Renal cortex interstitium (tissue), 15 donors: ENCODE results near the gene NEDD4L. TPM values are rescaled to one million over a fixed set of nuclear protein-coding genes. Genes with fewer than 3 reads are reported as not detected.
A peak's percentile ranks its signal among the peaks of the same experiment; 100 is the strongest.
"Not testable (repeated sequence)": the region's sequence is repeated elsewhere in the genome, so short reads cannot be mapped to it uniquely, and the experiment has no call there.

Experiments
- DNase-seq, 11 donors: peaks; one replicate each; pipeline ENCODE4 v3.0.0-alpha.2; 2013; ENCODE audit warnings: low read depth in 9 of 11, low spot score in 4 of 11; ENCODE audit errors: extremely low read depth in 1 of 11
- long read RNA-seq, 16 experiments: transcript quantifications; one replicate each; lab custom pipeline, GENCODE V29; 2026
- polyA plus RNA-seq, 3 donors: library from polyadenylated mRNA; unstranded; fragments of 120-200 nt; gene quantifications; one replicate each; pipeline ENCODE4 v1.2.1, GENCODE V29; 2013; ENCODE audit not compliant: insufficient read length in 3 of 3

Gene NEDD4L
- 100 to 1,000 TPM; 106 to 169 (median 131) TPM for polyA plus RNA-seq
- long read RNA-seq, donor 1, transcript NEDD4L-237 (2 exons, 728 nt) = major isoform, 8 of 12 reads
- long read RNA-seq, donor 1, partial matches to known transcripts = 0 of 12 reads
- long read RNA-seq, donor 1, other reads (novel, unspliced or antisense) = 0 of 12 reads
- long read RNA-seq, donor 2, partial matches to known transcripts = 0 of 5 reads
- long read RNA-seq, donor 2, other reads (novel, unspliced or antisense) = 0 of 5 reads
- long read RNA-seq, donor 3, full-length matches to known transcripts = 18 of 18 reads
- long read RNA-seq, donor 3, partial matches to known transcripts = 0 of 18 reads
- long read RNA-seq, donor 3, other reads (novel, unspliced or antisense) = 0 of 18 reads
- long read RNA-seq, donor 4, partial matches to known transcripts = 0 of 4 reads
- long read RNA-seq, donor 4, other reads (novel, unspliced or antisense) = 0 of 4 reads
- long read RNA-seq, donor 5 = 0 reads
- long read RNA-seq, donor 6, transcript NEDD4L-237 (2 exons, 728 nt) = major isoform, 5 of 8 reads
- long read RNA-seq, donor 6, partial matches to known transcripts = 0 of 8 reads
- long read RNA-seq, donor 6, other reads (novel, unspliced or antisense) = 0 of 8 reads
- long read RNA-seq, donor 7, transcript NEDD4L-237 (2 exons, 728 nt) = major isoform, 5 of 7 reads
- long read RNA-seq, donor 7, partial matches to known transcripts = 0 of 7 reads
- long read RNA-seq, donor 7, other reads (novel, unspliced or antisense) = 0 of 7 reads
- long read RNA-seq, donor 8 = 0 reads
- long read RNA-seq, donor 9, full-length matches to known transcripts = 7 of 7 reads
- long read RNA-seq, donor 9, partial matches to known transcripts = 0 of 7 reads
- long read RNA-seq, donor 9, other reads (novel, unspliced or antisense) = 0 of 7 reads
- long read RNA-seq, donor 10, partial matches to known transcripts = 0 of 8 reads
- long read RNA-seq, donor 10, other reads (novel, unspliced or antisense) = 0 of 8 reads
- long read RNA-seq, donor 11, partial matches to known transcripts = 0 of 3 reads
- long read RNA-seq, donor 11, other reads (novel, unspliced or antisense) = 0 of 3 reads
- long read RNA-seq, donor 12, partial matches to known transcripts = 0 of 3 reads
- long read RNA-seq, donor 12, other reads (novel, unspliced or antisense) = 0 of 3 reads
- long read RNA-seq, donor 13 = 0 reads
- long read RNA-seq, donor 14, full-length matches to known transcripts = 12 of 12 reads
- long read RNA-seq, donor 14, partial matches to known transcripts = 0 of 12 reads
- long read RNA-seq, donor 14, other reads (novel, unspliced or antisense) = 0 of 12 reads
- long read RNA-seq, donor 15, partial matches to known transcripts = 0 of 4 reads
- long read RNA-seq, donor 15, other reads (novel, unspliced or antisense) = 0 of 4 reads
- long read RNA-seq, donor 16, transcript NEDD4L-229 (3 exons, 2,743 nt) = minor isoform, 7 of 44 reads
- long read RNA-seq, donor 16, transcript NEDD4L-237 (2 exons, 728 nt) = major isoform, 10 of 44 reads
- long read RNA-seq, donor 16, partial matches to known transcripts = 9 of 44 reads
- long read RNA-seq, donor 16, other reads (novel, unspliced or antisense) = 10 of 44 reads

DNA sequence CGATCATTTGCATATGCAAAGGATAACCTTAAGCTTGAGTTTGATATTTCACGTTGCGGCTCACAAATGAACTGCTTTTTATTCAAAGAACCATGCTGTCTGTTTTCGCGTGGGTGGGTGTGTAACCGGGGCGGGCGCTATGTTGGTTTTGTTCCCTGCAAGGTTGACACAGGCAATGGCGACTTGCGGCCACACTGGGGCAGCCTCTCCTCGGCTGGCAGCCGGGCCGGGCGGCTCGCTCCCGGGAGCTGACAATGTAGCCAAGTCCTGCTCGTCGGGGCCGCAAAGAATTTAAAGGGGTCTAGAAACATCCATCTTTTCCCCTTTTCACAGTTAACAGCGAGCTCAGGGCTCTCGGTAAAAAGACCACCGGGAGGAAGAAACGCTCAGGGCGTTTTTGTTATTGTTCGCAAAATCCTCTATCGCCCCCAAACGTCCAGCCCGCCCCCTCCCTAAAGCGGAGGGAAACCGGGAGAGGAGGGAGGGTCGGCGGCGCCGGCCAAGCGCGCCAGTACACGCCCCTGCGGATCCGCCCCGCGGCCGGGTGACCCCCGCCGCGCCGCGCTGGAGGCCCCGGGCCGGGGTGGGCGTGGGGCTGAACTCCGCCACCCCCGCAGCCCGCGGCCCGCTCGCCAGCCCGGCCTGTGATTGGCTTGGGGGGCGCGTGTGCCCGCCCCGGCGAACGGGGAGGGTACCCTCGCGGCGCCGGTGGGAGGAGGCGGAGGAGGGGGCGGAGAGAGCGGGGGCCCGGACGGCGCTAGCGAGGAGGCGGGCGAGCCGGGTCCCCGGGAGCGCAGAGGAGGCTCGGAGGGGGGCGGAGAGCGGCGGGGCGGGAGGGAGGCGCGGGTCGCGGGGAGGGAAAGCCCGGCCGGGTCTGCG, at the start of gene NEDD4L:
TSS of gene NEDD4L (plus strand) at position 736 of the 879 bp plus-strand sequence. CDS start 435 bp downstream, outside the sequence.
- peak in 8 of 11 donors; percentile 78 to 87 (median 81) for DNase-seq

DNA sequence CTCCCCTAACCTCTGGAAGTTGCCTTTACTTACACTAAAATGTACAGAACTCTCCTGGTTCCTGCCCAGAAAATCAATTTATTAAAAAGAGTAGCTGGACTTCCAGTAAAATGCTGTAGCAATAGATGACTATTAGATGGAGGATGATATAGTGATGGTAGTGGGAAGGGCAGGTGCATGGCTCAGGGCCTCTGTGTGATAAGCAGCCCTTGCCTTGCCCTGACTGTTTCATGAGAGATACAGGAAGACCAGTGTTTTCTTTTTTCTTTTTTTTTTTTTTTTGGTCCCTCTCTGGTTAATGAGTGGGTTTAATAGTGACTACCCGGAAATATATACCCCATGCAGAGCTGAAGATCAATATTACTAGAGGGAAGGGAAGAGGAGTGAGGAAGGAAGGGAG, 48.7 kb upstream of the NEDD4L start:
- DNase-seq = no peak

DNA sequence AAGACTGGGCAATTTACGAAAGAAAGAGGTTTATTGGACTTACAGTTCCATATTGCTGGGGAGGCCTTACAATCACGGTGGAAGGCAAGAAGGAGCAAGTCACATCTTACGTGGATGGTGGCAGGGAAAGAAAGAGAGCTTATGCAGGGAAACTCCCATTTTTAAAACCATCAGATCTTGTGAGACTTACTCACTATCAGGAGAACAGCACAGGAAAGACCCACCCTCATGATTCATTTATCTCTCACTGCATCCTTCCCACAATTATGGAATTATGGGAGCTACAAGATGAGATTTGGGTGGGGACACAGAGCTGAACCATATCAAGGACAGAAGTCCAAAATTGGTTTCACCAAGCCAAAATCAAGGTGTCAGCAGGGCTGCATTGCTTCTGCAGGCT, 47.1 kb upstream of the NEDD4L start:
- DNase-seq = not testable (repeated sequence)

DNA sequence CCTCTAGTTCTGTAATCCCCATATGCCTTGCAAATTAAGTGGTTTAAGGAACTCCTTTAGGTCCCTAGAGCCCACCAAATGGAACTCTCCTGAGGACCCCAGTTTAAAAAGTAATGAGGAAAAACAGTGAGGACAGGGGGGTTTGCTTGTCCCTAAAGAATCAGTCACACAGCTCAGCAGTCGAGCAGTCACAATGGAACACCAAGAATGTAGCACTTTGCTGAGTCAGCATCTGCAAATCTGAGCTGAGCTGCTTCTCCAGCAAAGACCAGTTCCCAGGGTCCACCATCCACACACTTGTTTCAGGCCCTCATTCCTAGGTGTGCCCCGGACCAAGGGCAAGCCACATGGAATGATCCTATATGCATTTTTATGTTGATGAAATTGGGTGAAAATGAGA, 46.2 kb upstream of the NEDD4L start:
- no peak for DNase-seq

DNA sequence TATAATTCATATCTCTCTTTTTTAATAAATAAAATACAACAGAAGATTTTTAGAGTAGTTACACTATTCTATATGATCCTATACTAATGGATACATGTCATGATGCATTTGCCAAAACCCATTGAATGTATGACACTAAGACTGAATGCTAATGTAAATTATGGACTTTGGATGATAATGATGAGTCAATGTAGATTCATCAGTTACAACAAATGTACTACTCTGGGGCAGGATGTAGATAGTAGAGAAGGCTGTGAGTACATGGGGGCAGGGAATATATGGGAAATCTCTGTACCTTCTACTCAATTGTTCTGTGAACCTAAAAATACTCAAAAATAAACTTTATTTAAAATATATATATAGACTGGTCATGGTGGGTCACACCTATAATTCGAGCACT, 45.6 kb upstream of the NEDD4L start:
- DNase-seq = no peak

DNA sequence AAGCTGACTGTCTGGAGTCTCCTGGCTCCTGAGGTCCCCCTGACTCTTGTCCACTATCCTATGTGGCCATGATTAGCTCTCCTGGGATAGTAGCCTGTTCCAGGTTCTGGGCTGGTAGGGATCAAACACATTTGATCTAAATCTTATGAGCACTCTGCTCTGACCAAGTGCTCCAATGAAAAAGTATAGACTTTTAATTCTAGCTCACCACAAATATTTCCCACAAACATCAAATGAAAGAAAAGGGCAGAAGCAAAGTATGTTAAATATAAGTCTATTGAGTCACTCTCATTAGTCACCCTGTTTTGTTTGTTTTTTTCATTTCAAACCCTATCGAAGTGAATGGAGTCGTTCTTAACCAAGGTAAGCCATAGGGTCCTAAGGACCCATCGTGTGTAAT, 39.7 kb upstream of the NEDD4L start:
- DNase-seq = no peak

DNA sequence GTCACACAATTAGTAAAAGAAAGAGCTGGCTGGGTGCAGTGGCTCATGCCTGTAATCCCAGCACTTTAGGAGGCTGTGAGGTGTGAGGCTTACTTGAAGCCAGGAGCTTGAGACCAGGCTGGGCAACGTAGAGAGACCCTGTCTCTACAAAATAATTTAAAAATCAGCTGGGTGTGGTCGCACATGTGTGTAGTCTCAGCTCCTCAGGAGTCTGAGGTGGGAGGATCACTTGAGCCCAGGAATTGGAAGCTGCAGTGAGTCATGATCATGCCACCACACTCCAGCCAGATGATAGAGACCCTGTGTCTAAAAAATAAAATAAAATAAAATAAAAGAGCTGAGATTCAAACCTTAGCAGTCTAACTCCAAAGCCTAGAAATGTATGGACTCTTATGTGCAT, 39.0 kb upstream of the NEDD4L start:
- no peak for DNase-seq

DNA sequence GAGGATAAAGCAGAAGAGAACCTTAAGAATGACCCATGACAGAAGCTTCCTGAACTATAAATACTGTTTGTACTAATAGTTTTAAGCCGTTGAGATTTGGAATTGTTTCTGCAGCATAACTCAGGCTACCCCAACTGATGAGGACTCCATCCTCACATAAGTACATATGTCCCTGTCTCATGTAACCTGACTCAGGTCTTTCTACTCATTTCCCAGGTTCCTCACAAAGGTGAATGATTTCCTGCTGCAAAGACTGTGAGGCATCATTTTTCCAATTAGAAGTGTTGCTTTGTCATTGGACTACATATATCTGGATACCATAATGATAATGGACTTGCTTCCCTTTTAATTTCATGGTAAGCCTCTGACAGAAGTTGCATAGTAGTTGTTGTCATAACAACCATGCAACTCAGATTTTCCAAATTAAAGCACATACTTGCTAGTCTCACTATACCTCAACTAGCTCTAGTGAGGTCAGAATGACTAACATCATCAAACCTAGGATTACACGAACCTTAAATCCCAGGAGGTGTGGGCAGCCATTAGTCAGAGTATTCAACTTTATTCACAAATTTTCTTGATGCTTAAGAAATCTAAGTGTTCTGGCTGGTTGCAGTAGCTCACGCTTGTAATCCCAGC, 38.0 kb upstream of the NEDD4L start:
- DNase-seq = no peak

DNA sequence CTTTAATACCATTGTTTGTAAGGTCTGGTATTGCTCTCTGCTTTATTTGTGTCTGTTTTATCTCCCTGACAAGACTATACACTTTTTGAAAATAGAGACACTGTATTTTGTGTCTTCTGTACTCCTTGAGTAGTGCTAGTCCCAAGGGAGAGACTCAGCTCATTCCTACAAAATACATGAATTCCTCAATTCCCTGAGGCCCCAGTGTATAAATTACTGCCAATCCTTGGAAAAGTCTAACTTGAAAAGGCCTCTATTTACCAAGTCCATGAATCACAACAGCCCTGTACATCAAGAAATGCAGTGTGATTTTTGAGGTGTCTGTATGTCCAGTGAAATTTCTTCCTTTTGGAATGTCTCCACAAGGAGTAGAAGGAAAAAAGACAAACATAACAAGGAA, 34.9 kb upstream of the NEDD4L start:
- DNase-seq = no peak

DNA sequence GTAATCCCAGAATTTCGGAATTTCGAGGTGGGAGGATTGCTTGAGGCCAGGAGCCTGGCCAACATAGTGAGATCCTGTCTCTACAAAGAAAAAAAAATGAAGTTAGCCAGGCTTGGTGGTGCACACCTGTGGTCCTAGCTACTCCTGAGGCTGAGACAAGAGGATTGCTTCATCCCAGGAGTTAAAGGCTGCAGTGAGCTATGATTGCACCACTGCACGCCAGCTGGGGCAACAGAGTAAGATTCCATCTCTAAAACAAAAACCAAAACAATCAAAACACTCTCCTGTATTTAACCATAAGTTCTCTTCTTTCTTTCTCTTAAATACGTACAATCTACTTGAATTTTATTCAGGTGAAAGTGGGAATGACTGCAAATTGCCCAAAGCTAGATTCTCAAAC, 33.8 kb upstream of the NEDD4L start:
- no peak for DNase-seq

DNA sequence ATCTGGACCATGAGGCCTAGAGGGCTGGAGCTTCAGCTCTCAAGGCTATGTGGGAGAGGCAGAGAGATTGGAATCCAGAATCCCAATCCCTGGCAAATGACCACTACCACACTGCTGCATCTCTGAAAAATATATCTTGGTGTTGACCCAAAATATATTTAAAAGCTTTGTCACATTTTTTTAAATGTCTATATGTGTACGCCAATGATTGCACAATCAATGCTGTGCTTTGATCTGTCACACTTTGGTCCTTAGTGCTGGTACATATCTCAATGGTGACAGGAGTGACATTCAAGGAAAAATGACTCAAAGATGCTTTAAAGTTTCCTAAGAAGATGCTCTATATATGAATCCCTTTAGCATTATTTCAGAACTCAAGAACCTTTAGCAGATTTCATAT, 31.7 kb upstream of the NEDD4L start:
- no peak for DNase-seq

DNA sequence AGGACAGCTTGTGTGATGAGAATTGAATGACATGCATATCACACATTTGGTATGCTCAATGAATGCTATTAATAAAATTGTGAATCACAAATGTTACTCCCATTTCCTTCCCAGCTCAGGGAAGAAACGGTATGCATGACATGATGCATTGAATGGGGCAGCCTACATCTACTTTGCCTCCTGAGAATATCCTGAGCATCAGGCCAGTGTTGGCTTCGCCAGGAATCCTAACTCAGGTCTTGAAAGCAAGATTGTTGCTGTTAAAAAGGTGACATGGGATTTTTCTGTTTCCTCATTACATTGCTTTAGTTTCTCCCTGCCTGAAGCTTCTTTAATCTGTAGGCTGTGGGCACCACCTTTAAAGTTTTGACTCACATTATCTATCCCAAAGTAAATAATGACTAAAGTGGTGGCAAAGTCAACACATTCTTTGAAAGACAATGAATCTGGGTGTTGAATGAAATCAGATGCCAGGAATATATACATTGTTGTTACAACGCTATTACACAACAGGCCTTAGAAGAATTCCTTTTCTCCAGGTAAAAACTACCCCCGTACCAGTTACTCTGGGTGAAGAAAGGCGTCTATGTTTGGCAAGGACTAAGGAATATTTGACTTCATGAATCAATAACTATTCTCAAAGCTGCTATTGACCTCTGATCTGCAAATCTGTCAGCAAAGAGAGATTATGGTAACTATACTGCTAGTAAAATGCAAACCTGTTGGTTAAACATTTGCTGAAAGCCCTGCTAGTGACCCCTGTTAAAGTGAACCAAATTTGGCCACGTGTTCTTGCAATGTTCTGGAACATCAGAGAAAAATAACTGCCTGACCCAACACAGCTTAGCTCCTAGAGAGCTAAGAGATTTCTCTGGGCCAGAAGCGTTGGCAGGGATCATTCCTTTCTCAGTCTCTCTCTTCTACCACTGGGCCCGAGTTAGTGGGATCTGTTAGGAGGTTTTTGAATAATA, 30.5 kb upstream of the NEDD4L start:
- DNase-seq = peak in 1 of 11 donors; percentile 39

DNA sequence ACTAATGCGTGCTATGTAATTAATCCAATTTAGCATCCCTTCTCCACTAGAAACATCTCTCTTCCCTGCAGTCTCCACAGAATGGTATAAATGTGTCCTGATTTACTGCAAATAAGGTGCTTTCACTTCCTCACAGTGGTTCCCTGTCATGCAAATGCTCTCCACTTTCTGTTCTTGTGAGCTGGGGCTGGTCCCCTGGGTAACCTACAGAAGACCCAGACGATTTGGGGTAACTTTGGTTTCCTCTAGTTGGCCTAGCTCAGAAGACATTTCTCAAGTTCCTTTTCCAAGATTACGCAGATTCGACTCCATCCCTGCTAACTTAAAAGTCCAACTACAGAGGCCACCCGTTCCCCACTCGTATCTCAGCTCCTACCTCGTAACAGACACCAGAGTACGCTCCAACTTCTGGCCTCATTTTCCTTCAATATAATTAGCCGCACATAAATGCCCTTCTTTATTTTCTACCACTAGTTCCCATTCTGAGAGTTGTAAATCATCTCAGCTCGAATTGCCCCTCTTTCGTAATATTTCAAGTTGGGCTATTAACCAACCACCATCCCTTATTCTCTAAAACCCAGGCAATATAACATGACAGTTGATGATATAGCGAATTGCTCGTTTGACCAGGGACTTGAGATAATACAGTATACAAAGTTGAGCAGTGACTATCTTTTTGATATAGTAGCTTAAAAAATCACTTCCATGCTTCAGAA, 28.8 kb upstream of the NEDD4L start:
- DNase-seq = no peak

DNA sequence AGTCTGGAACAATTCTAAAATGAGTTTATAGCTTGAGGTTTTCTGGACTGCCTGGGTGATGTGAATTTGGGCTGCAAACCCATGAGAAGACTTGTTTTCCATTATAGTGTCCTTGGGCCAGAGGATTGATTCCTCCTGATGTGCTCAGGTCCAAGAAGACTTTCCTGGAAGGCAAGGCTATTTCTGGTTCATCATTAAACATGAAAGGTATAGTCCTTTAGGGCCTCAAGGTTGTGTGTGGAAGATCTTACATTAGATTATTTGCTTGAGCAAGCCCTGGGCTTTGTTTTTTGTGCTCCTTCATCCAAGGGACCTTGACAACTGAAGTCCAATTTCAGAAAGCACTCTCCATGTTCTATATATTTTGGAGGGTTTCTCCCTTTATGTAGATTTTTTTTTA, 26.8 kb upstream of the NEDD4L start:
- no peak for DNase-seq

DNA sequence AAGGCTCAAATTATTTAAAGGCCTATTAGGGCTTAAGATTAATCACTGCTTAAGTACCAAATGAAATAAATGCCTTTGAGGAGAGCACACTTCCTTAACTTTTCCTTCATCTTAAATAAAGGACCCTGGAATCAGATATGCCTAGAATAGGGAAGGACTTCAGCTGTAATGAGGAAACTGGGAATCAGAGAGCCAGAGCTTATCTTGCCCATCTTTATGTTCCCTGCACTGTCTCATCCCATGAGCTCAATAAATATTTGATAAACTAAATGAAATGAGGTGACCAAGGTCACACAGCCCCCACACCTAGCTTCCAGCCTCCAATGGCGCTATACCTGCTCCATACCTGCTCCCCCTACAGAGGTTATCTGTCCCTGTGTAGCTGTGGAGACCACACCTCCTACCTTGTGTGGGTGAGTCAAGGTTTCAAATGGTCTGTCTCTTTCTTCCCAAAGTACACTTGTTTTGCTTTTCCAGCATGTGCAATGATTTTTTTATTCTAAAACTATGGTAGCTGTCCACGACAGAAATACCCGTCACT, 23.4 kb upstream of the NEDD4L start:
- no peak for DNase-seq
